DND-41 (cell line): ENCODE results near the gene C1QTNF3.
"Not testable (repeated sequence)": the region's sequence is repeated elsewhere in the genome, so short reads cannot be mapped to it uniquely, and the experiment has no call there.

Experiments used
- ATAC-seq: fragments of 200-7000 bp; cut with Tn5 transposase; 3 replicates; pipeline ENCODE4 v1.9.1; 2021; ENCODE audit warnings: low read depth; ENCODE audit not compliant: insufficient read depth
- DNase-seq: peaks from one replicate; pipeline ENCODE4 v3.0.0-alpha.2; 2020
- H2AFZ ChIP-seq: 2 replicates; pipeline ENCODE4 v1.6.0; 2012; ENCODE audit warnings: low read depth, low read length
- H3K27ac ChIP-seq: 2 replicates; pipeline ENCODE4 v1.5.1; 2012; ENCODE audit warnings: low read length, inconsistent platforms
- H3K27me3 ChIP-seq: fragments of 200-600 bp; sonication (generic); 2 replicates; pipeline ENCODE4 v1.6.0; 2012; ENCODE audit warnings: low read length, mild to moderate bottlenecking, inconsistent platforms; ENCODE audit not compliant: insufficient read depth, poor library complexity
- H3K36me3 ChIP-seq: 2 replicates; pipeline ENCODE4 v1.5.1; 2012; ENCODE audit warnings: low read length, inconsistent platforms; ENCODE audit not compliant: insufficient read depth
- H3K4me1 ChIP-seq: 2 replicates; pipeline ENCODE4 v1.5.1; 2012; ENCODE audit warnings: mild to moderate bottlenecking, low read length; ENCODE audit not compliant: insufficient read depth
- H3K4me2 ChIP-seq: 2 replicates; pipeline ENCODE4 v1.6.0; 2012; ENCODE audit warnings: mild to moderate bottlenecking, moderate library complexity, low read length, inconsistent platforms; ENCODE audit not compliant: insufficient read depth
- H3K4me3 ChIP-seq, 2 experiments: fragments of 200-600 bp in 1 of 2; shearing (Covaris generic) in 1 of 2; 2 replicates each; pipeline ENCODE4 v1.5.1; 2012 to 2016; ENCODE audit warnings: inconsistent platforms in 2 of 2, low read length in 2 of 2, mild to moderate bottlenecking in 2 of 2, low read depth in 1 of 2, moderate library complexity in 1 of 2
- H3K79me2 ChIP-seq: 2 replicates; pipeline ENCODE4 v1.6.0; 2012; ENCODE audit warnings: low read length, inconsistent platforms; ENCODE audit not compliant: insufficient read depth
- H3K9ac ChIP-seq: 2 replicates; pipeline ENCODE4 v1.6.0; 2012; ENCODE audit warnings: low read depth, mild to moderate bottlenecking, inconsistent platforms, low read length, moderate library complexity
- H3K9me3 ChIP-seq: 2 replicates; pipeline ENCODE4 v1.5.1; 2012; ENCODE audit warnings: low read length, moderate library complexity, mild to moderate bottlenecking, inconsistent platforms; ENCODE audit not compliant: insufficient read depth, severe bottlenecking
- H4K20me1 ChIP-seq: 2 replicates; pipeline ENCODE4 v1.6.0; 2012; ENCODE audit warnings: low read length; ENCODE audit not compliant: insufficient read depth
- CTCF ChIP-seq: IDR thresholded peaks from 2 replicates; pipeline ENCODE4 v1.5.1; 2012; ENCODE audit warnings: borderline replicate concordance, low read length, moderate library complexity, mild to moderate bottlenecking; ENCODE audit not compliant: poor library complexity, severe bottlenecking; ENCODE audit errors: extremely low read depth
- EZH2 ChIP-seq: IDR thresholded peaks from 3 replicates; pipeline ENCODE4 v1.6.1; 2012; ENCODE audit warnings: borderline replicate concordance, low read depth, mild to moderate bottlenecking, moderate library complexity, low read length, inconsistent platforms; ENCODE audit not compliant: severe bottlenecking

The C1QTNF3 gene

GRCh38 chr5:34076719-34077364 lies 33.8 kb upstream of the C1QTNF3 start:
- H2AFZ ChIP-seq, H3K36me3 ChIP-seq, H3K79me2 ChIP-seq, H3K4me1 ChIP-seq, H3K9ac ChIP-seq, H4K20me1 ChIP-seq, H3K4me3 ChIP-seq, ATAC-seq, H3K9me3 ChIP-seq, DNase-seq, H3K27me3 ChIP-seq, H3K4me2 ChIP-seq, H3K27ac ChIP-seq: not testable (repeated sequence)

- ATAC-seq, H4K20me1 ChIP-seq, H3K4me3 ChIP-seq: not testable (repeated sequence)
Observed at GRCh38 chr5:34074472-34074871, 31.5 kb upstream of the C1QTNF3 start.

GRCh38 chr5:34074071-34074470 lies 31.1 kb upstream of the C1QTNF3 start:
- H3K27ac ChIP-seq: not testable (repeated sequence)

More at GRCh38 chr5:34074472-34074871, 31.5 kb upstream of the C1QTNF3 start:
- not testable (repeated sequence) for H3K79me2 ChIP-seq, H3K4me1 ChIP-seq, H3K9me3 ChIP-seq, H2AFZ ChIP-seq, H3K36me3 ChIP-seq, H3K9ac ChIP-seq, DNase-seq, H3K27me3 ChIP-seq, H3K27ac ChIP-seq, H3K4me2 ChIP-seq

GRCh38 chr5:34070626-34071025 lies 27.6 kb upstream of the C1QTNF3 start:
- not testable (repeated sequence) for H3K9me3 ChIP-seq, H2AFZ ChIP-seq

More at GRCh38 chr5:34074071-34074470, 31.1 kb upstream of the C1QTNF3 start:
- H4K20me1 ChIP-seq, H3K9ac ChIP-seq, H3K4me1 ChIP-seq, H2AFZ ChIP-seq, H3K27me3 ChIP-seq, H3K4me3 ChIP-seq, ATAC-seq, H3K9me3 ChIP-seq, H3K79me2 ChIP-seq, H3K36me3 ChIP-seq, H3K4me2 ChIP-seq, DNase-seq: not testable (repeated sequence)

GRCh38 chr5:34064656-34065055 lies 21.6 kb upstream of the C1QTNF3 start:
- H3K27me3 ChIP-seq: no peaks in the 10 kb centered on the region
- H3K4me1 ChIP-seq: no peaks in the 10 kb centered on the region
- DNase-seq (no peak), ATAC-seq (no peak)
- no peak overlapping the region for H2AFZ ChIP-seq
- H3K4me2 ChIP-seq: no peak overlapping the region
- no peaks in the 10 kb centered on the region for H3K79me2 ChIP-seq
- no peaks in the 10 kb centered on the region for H4K20me1 ChIP-seq
- H3K9me3 ChIP-seq: peaks cover 4% of the 10 kb centered on the region
- peaks cover 3% of the 10 kb centered on the region for H3K36me3 ChIP-seq
- no peak overlapping the region for H3K4me3 ChIP-seq
- H3K9ac ChIP-seq: no peak overlapping the region
- H3K27ac ChIP-seq: no peak overlapping the region
- TF ChIP-seq EZH2 (no peak), CTCF (no peak)

More at GRCh38 chr5:34070626-34071025, 27.6 kb upstream of the C1QTNF3 start:
- H4K20me1 ChIP-seq, H3K4me2 ChIP-seq, H3K36me3 ChIP-seq, H3K4me3 ChIP-seq, H3K27ac ChIP-seq, H3K27me3 ChIP-seq, ATAC-seq, H3K79me2 ChIP-seq, H3K9ac ChIP-seq, DNase-seq, H3K4me1 ChIP-seq: not testable (repeated sequence)
